Panc1 (cell line): Measurements from ENCODE around the gene TNIP2. TPM values are rescaled to one million over a fixed set of nuclear protein-coding genes. Genes with fewer than 3 reads are reported as not detected.

Source experiments
- ATAC-seq: fragments of 200-7000 bp; cut with Tn5 transposase; 2 replicates; pipeline ENCODE4 v1.9.1; 2020; ENCODE audit warnings: mild to moderate bottlenecking, moderate library complexity
- BruUV-seq: library from RNA; stranded (reverse); fragments of 400-500 nt; replicated peaks from 2 replicates; lab custom pipeline; 2021; lab: Mats Ljungman, UMichigan
- CTCF ChIA-PET: fragments of 300-600 bp; sonication (Branson Sonifier 250); formaldehyde crosslinking; loops from one replicate; lab custom pipeline; 2022; ENCODE audit warnings: antibody characterized with exemption; lab: Charles Lee
- POLR2A ChIA-PET: fragments of 300-600 bp; sonication (Branson Sonifier 250); formaldehyde crosslinking; loops from one replicate; lab custom pipeline; 2022; ENCODE audit warnings: antibody characterized with exemption; lab: Charles Lee
- DNase-seq: peaks from one replicate; pipeline ENCODE4 v3.0.0-alpha.2; 2010; ENCODE audit warnings: low read depth, low spot score
- H3K27ac ChIP-seq: 2 replicates; pipeline ENCODE4 v1.5.1; 2011; ENCODE audit warnings: mild to moderate bottlenecking, low read length, inconsistent platforms
- H3K27me3 ChIP-seq: fragments of 200-500 bp; sonication (Bioruptor generic); 2 replicates; pipeline ENCODE4 v1.6.0; 2014; ENCODE audit warnings: low read length, inconsistent platforms; ENCODE audit not compliant: control insufficient read depth, insufficient read depth
- H3K36me3 ChIP-seq: fragments of 200-500 bp; sonication (Bioruptor generic); 2 replicates; pipeline ENCODE4 v1.5.1; 2014; ENCODE audit warnings: inconsistent platforms, mild to moderate bottlenecking, low read length, moderate library complexity; ENCODE audit not compliant: control insufficient read depth, insufficient read depth
- H3K4me1 ChIP-seq: 2 replicates; pipeline ENCODE4 v1.5.1; 2011; ENCODE audit warnings: inconsistent platforms, mild to moderate bottlenecking, low read length, moderate library complexity; ENCODE audit not compliant: control insufficient read depth, insufficient read depth
- H3K4me3 ChIP-seq, 2 experiments: 2 replicates each; pipeline ENCODE4 v1.5.1; 2011 to 2012; ENCODE audit warnings: low read depth in 2 of 2, low read length in 2 of 2, mild to moderate bottlenecking in 2 of 2, inconsistent platforms in 1 of 2, moderate library complexity in 1 of 2
- H3K9me3 ChIP-seq: fragments of 200-500 bp; sonication (Bioruptor generic); 2 replicates; pipeline ENCODE4 v1.5.1; 2014; ENCODE audit warnings: low read depth, mild to moderate bottlenecking, inconsistent platforms, low read length, moderate library complexity; ENCODE audit not compliant: control insufficient read depth, insufficient read depth
- CTCF ChIP-seq: fragments of 450-650 bp; IDR thresholded peaks from 2 replicates; pipeline ENCODE4 v1.5.1; 2017; ENCODE audit warnings: mild to moderate bottlenecking
- POLR2AphosphoS5 ChIP-seq: IDR thresholded peaks from 2 replicates; pipeline ENCODE4 v1.6.1; 2012; ENCODE audit warnings: mild to moderate bottlenecking, low read depth, low read length, moderate library complexity
- REST ChIP-seq, 2 experiments: IDR thresholded peaks; 2 replicates each; pipeline ENCODE4 v1.6.1; 2011 to 2012; ENCODE audit warnings: low read depth in 2 of 2, control low read depth in 1 of 2, low read length in 1 of 2, mild to moderate bottlenecking in 1 of 2, moderate library complexity in 1 of 2; ENCODE audit not compliant: insufficient read depth in 1 of 2
- SIN3A ChIP-seq: IDR thresholded peaks from 2 replicates; pipeline ENCODE4 v1.6.1; 2012; ENCODE audit warnings: low read depth, mild to moderate bottlenecking, low read length, moderate library complexity, borderline replicate concordance; ENCODE audit not compliant: insufficient read depth
- TCF7L2 ChIP-seq: IDR thresholded peaks from 2 replicates; pipeline ENCODE4 v1.6.1; 2011; ENCODE audit warnings: mild to moderate bottlenecking, low read depth, low read length, inconsistent platforms
- in situ Hi-C: cut with HindIII; loops from 2 replicates; pipeline ENCODE4 v1.10.0; 2016; ENCODE audit warnings: low sequenced_read_pairs, low pct_unique_long_range_greater_than_20kb
- intact Hi-C: fragments of 100-400 bp; cut with micrococcal nuclease; formaldehyde crosslinking; loops from one replicate; pipeline ENCODE4 v1.10.0; 2022; ENCODE audit not compliant: unreplicated experiment
- total RNA-seq: library from RNA; stranded (reverse); gene quantifications from one replicate; pipeline ENCODE4 v1.2.1, GENCODE V29; 2021; ENCODE audit not compliant: unreplicated experiment

Gene TNIP2
- total RNA-seq, 1 experiment from 2014 or later, result 60.3 TPM

GRCh38 chr4:2699534-2699933 lies 56.6 kb downstream of the TNIP2 start:
- DNase-seq (no peak), ATAC-seq (no peak)
- ChIA-PET POLR2A (no interaction called here), CTCF (no interaction called here)
- TF ChIP-seq REST (IDR thresholded peaks at IDR 0.05; ENCODE audit: insufficient read depth in 1 of 2, low read depth in 2 of 2, low read length in 1 of 2) (no peak), POLR2AphosphoS5 (no peak), TCF7L2 (no peak), CTCF (no peak), SIN3A (no peak)
- H3K4me3 ChIP-seq, result no peak overlapping the region
- intact Hi-C loops (no loop called here), in situ Hi-C loops (no loop called here)
- no peaks in the 10 kb centered on the region for H3K27me3 ChIP-seq
- no peaks in the 10 kb centered on the region for H3K9me3 ChIP-seq
- no peak overlapping the region for H3K27ac ChIP-seq
- H3K36me3 ChIP-seq, result peaks cover 10% of the 10 kb centered on the region
- no peaks in the 10 kb centered on the region for H3K4me1 ChIP-seq
- BruUV-seq, result no TSS peak

GRCh38 chr4:2698951-2699505 lies 57.1 kb downstream of the TNIP2 start:
- intact Hi-C loops (no loop called here), in situ Hi-C loops (no loop called here)
- ATAC-seq, result no peak
- Histone ChIP-seq H3K4me3 (no peak overlapping the region), H3K27me3 (no peaks in the 10 kb centered on the region), H3K27ac (no peak overlapping the region), H3K36me3 (peaks cover 10% of the 10 kb centered on the region), H3K9me3 (no peaks in the 10 kb centered on the region), H3K4me1 (no peaks in the 10 kb centered on the region)
- no TSS peak for BruUV-seq
- ChIA-PET CTCF (no interaction called here), POLR2A (no interaction called here)
- no peak for DNase-seq
- TF ChIP-seq CTCF (no peak), TCF7L2 (no peak), REST (IDR thresholded peaks at IDR 0.05; ENCODE audit: insufficient read depth in 1 of 2, low read depth in 2 of 2, low read length in 1 of 2) (no peak)
